Natural killer cell (primary cell): ENCODE data around the gene MPP1. TPM values are rescaled to one million over a fixed set of nuclear protein-coding genes. Genes with fewer than 3 reads are reported as not detected.
A peak's percentile ranks its signal among the peaks of the same experiment; 100 is the strongest.

Source experiments
- ATAC-seq, 3 donors: fragments of 150-1000 bp in 2 of 3; fragments of 200-7000 bp in 1 of 3; cut with Tn5 transposase; 1 replicate in 1 of 3; 2 replicates in 2 of 3; pipeline ENCODE4 v1.10.0; 2021; ENCODE audit warnings: mild to moderate bottlenecking in 2 of 3, moderate library complexity in 2 of 3
- DNase-seq, 2 donors: peaks; one replicate each; pipeline versions ENCODE4 v3.0.0 to v3.0.0-alpha.2; 2013 to 2021; ENCODE audit warnings: mixed read lengths in 1 of 2
- H3K27ac ChIP-seq: one replicate; pipeline ENCODE4 v1.5.1; 2013; ENCODE audit warnings: mild to moderate bottlenecking, low read length
- H3K27me3 ChIP-seq: one replicate; pipeline ENCODE4 v1.6.1; 2013; ENCODE audit warnings: low read length; ENCODE audit not compliant: control insufficient read depth, insufficient read depth
- H3K36me3 ChIP-seq: one replicate; pipeline ENCODE4 v1.6.1; 2013; ENCODE audit warnings: low read length; ENCODE audit not compliant: control insufficient read depth, insufficient read depth
- H3K4me1 ChIP-seq: one replicate; pipeline ENCODE4 v1.6.1; 2013; ENCODE audit warnings: low read length; ENCODE audit not compliant: control insufficient read depth, insufficient read depth
- H3K4me3 ChIP-seq: one replicate; pipeline ENCODE4 v1.5.1; 2013; ENCODE audit warnings: low read length
- H3K9me3 ChIP-seq: one replicate; pipeline ENCODE4 v1.6.1; 2013; ENCODE audit warnings: low read length; ENCODE audit not compliant: control insufficient read depth, insufficient read depth
- H3K27ac Mint-ChIP-seq, 2 donors: one replicate each; pipeline ENCODE4 v1.8.0; 2022; ENCODE audit warnings: mild to moderate bottlenecking in 2 of 2, mixed read lengths in 2 of 2, moderate library complexity in 1 of 2
- H3K27me3 Mint-ChIP-seq, 2 donors: one replicate each; pipeline ENCODE4 v1.8.0; 2022; ENCODE audit warnings: low read depth in 2 of 2, mixed read lengths in 2 of 2
- H3K36me3 Mint-ChIP-seq: one replicate; pipeline ENCODE4 v1.8.0; 2022; ENCODE audit warnings: mixed read lengths
- H3K4me1 Mint-ChIP-seq, 2 donors: one replicate each; pipeline ENCODE4 v1.8.0; 2022; ENCODE audit warnings: mixed read lengths in 2 of 2
- H3K4me3 Mint-ChIP-seq: one replicate; pipeline ENCODE4 v1.8.0; 2022; ENCODE audit warnings: mild to moderate bottlenecking, moderate library complexity, mixed read lengths
- H3K9me3 Mint-ChIP-seq, 2 donors: one replicate each; pipeline ENCODE4 v1.8.0; 2022; ENCODE audit warnings: mixed read lengths in 2 of 2
- WGBS: methylation state at CpG from one replicate; pipeline ENCODE4 v1.1.7; 2013; ENCODE audit warnings: missing lambda C conversion rate; ENCODE audit not compliant: insufficient coverage; 5-methylcytosine and 5-hydroxymethylcytosine counted together
- intact Hi-C: fragments of 100-400 bp; cut with micrococcal nuclease; formaldehyde crosslinking; loops from one replicate; pipeline ENCODE4 v1.14.2; 2022
- total RNA-seq, 4 donors: library from RNA; stranded (reverse); fragments of 120-200 nt in 1 of 4; gene quantifications; one replicate each; pipeline versions ENCODE4 v1.2.3 to v1.2.4, GENCODE V29; 2013 to 2022
- TF ChIP-seq, protein P1 (sequence below): fragments of 200-600 bp; IDR thresholded peaks from one replicate; pipeline ENCODE4 v1.8.0; 2022; ENCODE audit warnings: antibody characterized with exemption

MPP1 gene
- total RNA-seq, 3 donors from 2014 or later (not counting 1 experiment from before 2014, with no cell fraction given): 20.8 to 36.7 (median 27.0) TPM

- H3K4me3 ChIP-seq: no peak overlapping the region
- Mint-ChIP-seq H3K4me1 (peaks cover 0 to 4% of the 10 kb centered on the region in 2 donors), H3K9me3 (no peaks in the 10 kb centered on the region), H3K27ac (no peak overlapping the region), H3K36me3 (peaks cover 8% of the 10 kb centered on the region), H3K4me3 (no peak overlapping the region), H3K27me3 (no peaks in the 10 kb centered on the region)
- H3K9me3 ChIP-seq: no peaks in the 10 kb centered on the region
- DNase-seq: no peak
- H3K27ac ChIP-seq: no peak overlapping the region
- H3K4me1 ChIP-seq: no peaks in the 10 kb centered on the region
- no peaks in the 10 kb centered on the region for H3K27me3 ChIP-seq
- TF ChIP-seq, protein P1, sequence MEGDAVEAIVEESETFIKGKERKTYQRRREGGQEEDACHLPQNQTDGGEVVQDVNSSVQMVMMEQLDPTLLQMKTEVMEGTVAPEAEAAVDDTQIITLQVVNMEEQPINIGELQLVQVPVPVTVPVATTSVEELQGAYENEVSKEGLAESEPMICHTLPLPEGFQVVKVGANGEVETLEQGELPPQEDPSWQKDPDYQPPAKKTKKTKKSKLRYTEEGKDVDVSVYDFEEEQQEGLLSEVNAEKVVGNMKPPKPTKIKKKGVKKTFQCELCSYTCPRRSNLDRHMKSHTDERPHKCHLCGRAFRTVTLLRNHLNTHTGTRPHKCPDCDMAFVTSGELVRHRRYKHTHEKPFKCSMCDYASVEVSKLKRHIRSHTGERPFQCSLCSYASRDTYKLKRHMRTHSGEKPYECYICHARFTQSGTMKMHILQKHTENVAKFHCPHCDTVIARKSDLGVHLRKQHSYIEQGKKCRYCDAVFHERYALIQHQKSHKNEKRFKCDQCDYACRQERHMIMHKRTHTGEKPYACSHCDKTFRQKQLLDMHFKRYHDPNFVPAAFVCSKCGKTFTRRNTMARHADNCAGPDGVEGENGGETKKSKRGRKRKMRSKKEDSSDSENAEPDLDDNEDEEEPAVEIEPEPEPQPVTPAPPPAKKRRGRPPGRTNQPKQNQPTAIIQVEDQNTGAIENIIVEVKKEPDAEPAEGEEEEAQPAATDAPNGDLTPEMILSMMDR: no peak
- peaks cover 35% of the 10 kb centered on the region for H3K36me3 ChIP-seq
- 86% methylated on average over 12 of the region's 15 CpGs for WGBS
- intact Hi-C loops: no loop called here
- no peak for ATAC-seq
Measured at GRCh38 chrX:154775419-154776349, 29.6 kb downstream of the MPP1 start.

DNA sequence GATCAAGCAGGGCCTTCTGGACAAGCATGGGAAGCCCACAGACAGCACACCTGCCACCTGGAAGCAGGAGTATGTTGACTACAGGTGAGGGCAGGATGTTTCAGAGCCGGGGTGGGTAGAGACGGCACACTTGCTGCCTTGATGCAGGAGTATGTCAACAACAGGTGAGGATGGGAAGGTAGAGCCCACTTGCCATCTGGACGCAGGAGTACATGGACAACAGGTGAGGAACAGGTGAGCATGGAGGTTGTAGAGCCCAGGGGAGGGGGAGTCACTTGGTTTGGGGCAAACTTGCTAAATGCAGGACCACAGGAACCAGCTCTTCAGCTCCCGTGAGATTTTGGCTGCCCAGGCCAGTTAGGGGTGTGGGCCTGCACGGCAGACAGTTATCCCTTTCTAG lies 30.7 kb downstream of the MPP1 start:
- Mint-ChIP-seq H3K27me3 (no peaks in the 10 kb centered on the region), H3K9me3 (no peaks in the 10 kb centered on the region), H3K36me3 (peaks cover 8% of the 10 kb centered on the region), H3K27ac (no peak overlapping the region), H3K4me1 (peaks cover 0 to 4% of the 10 kb centered on the region in 2 donors), H3K4me3 (no peak overlapping the region)
- intact Hi-C loops: no loop called here
- H3K36me3 ChIP-seq: peaks cover 36% of the 10 kb centered on the region
- no peak overlapping the region for H3K4me3 ChIP-seq
- no peaks in the 10 kb centered on the region for H3K9me3 ChIP-seq
- H3K27ac ChIP-seq: no peak overlapping the region
- ATAC-seq (no peak), DNase-seq (no peak)
- 93% methylated on average over 5 of the region's 5 CpGs for WGBS
- no peaks in the 10 kb centered on the region for H3K4me1 ChIP-seq
- H3K27me3 ChIP-seq: no peaks in the 10 kb centered on the region
- TF ChIP-seq, protein P1: no peak

DNA sequence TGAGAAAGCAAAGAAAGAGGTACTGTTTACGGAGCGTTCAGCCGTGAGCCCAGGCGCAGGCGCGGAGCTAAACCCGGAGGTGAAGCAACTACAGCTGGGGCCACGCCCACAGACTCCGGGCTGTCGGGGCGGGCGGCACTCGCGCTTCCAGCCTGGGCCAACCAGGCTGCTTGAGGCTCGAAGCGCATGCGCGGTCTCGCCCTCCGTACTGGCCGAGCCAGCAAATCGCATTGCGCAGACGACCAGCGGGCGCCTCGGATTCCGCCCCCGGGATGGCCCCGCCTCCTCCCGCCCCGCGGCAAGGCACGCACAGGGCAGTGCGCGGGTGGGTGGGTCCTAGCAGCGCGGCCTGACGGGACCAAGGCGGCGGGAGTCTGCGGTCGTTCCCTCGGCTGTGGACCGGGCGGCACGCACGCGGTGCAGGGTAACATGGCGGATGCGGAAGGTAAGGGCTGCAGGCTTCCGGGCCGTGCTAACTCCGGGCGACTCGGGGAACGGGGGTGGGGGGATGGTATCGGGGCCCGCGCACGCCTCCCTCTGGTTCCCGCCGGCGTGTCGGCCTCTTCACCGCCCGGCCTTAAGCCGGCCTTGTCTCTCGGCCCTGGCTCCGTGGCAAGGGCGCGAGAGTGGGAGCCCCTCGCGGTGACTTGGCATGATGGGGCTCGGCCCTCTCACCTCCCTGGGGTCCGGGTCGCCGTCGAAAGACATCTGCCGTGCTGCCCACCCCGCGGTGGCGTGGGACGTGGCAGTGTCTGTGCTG lies 42.6 kb downstream of the MPP1 start, which contains the start of gene DKC1:
DKC1 (plus strand) TSS at position 328 of the 760 bp plus-strand sequence; CDS start at position 430, 102 bp downstream.
- no peaks in the 10 kb centered on the region for H3K27me3 Mint-ChIP-seq
- peak within 1 kb of the TSS; percentile 87 for H3K4me3 Mint-ChIP-seq
- no peaks in the 10 kb centered on the region for H3K9me3 Mint-ChIP-seq
- Histone ChIP-seq H3K4me3 (peak within 1 kb of the TSS; percentile 66), H3K36me3 (peaks cover 24% of the 10 kb centered on the region), H3K9me3 (no peaks in the 10 kb centered on the region), H3K27me3 (no peaks in the 10 kb centered on the region), H3K4me1 (peaks cover 21% of the 10 kb centered on the region), H3K27ac (peak within 1 kb of the TSS; percentile 79)
- peak within 1 kb of the TSS; percentile 89 to 91 for H3K27ac Mint-ChIP-seq
- intact Hi-C loops: loop anchor here (1.0 kb wide), 1 partner anchor 12 kb away; no protein-coding TSS in a partner anchor
- WGBS: under 1% methylated on average over 84 of the region's 84 CpGs
- ATAC-seq: peak; percentile 89 to 97 (median 89)
- H3K36me3 Mint-ChIP-seq: no peaks in the 10 kb centered on the region
- TF ChIP-seq, protein P1: peak; percentile 3
- peaks cover 0 to 6% of the 10 kb centered on the region in 2 donors for H3K4me1 Mint-ChIP-seq
- DNase-seq: peak; percentile 87 to 97
